Right lobe of liver (tissue), 6 donors: ENCODE results near the gene NTM. TPM values are rescaled to one million over a fixed set of nuclear protein-coding genes. Genes with fewer than 3 reads are reported as not detected.

ENCODE experiments used
- ATAC-seq, 4 donors: fragments of 200-7000 bp; cut with Tn5 transposase; one replicate each; pipeline ENCODE4 v1.9.1; 2020; ENCODE audit warnings: mild to moderate bottlenecking in 4 of 4, moderate library complexity in 4 of 4
- DNase-seq, 3 donors: peaks; one replicate each; pipeline ENCODE4 v3.0.0-alpha.2; 2020
- H3K27ac ChIP-seq, 3 donors: fragments of 200-600 bp; one replicate each; pipeline ENCODE4 v1.8.0; 2022
- H3K27me3 ChIP-seq, 2 donors: fragments of 200-600 bp; one replicate each; pipeline ENCODE4 v1.8.0; 2022
- H3K36me3 ChIP-seq, 4 donors: fragments of 200-600 bp; sonication (generic) in 1 of 4; one replicate each; pipeline versions ENCODE4 v1.5.1 to v1.8.0; 2017 to 2022; ENCODE audit warnings: control low read depth in 1 of 4
- H3K4me1 ChIP-seq, 4 donors: fragments of 200-600 bp; sonication (generic) in 1 of 4; one replicate each; pipeline versions ENCODE4 v1.5.1 to v1.8.0; 2017 to 2022; ENCODE audit warnings: control low read depth in 1 of 4
- H3K4me3 ChIP-seq, 3 donors: fragments of 200-600 bp; one replicate each; pipeline ENCODE4 v1.8.0; 2022
- H3K9me3 ChIP-seq, 4 donors: fragments of 200-600 bp; sonication (generic) in 1 of 4; one replicate each; pipeline versions ENCODE4 v1.5.1 to v1.8.0; 2017 to 2022; ENCODE audit warnings: control low read depth in 1 of 4
- CTCF ChIP-seq, 4 donors: fragments of 200-600 bp in 3 of 4; fragments of 450-650 bp in 1 of 4; IDR thresholded peaks; one replicate each; pipeline versions ENCODE4 v1.5.1 to v1.8.0; 2016 to 2022; ENCODE audit warnings: antibody characterized with exemption in 4 of 4, mild to moderate bottlenecking in 2 of 4
- POLR2A ChIP-seq: fragments of 450-650 bp; IDR thresholded peaks from one replicate; pipeline ENCODE4 v1.6.1; 2017; ENCODE audit warnings: antibody characterized with exemption, mild to moderate bottlenecking
- WGBS: methylation state at CpG from one replicate; pipeline ENCODE4 v1.1.6; 2018; ENCODE audit warnings: low coverage, low lambda C conversion rate; ENCODE audit not compliant: insufficient coverage; ENCODE audit errors: missing lambda C conversion rate; 5-methylcytosine and 5-hydroxymethylcytosine counted together
- intact Hi-C, 2 donors: fragments of 100-400 bp; cut with DNase I; formaldehyde crosslinking; loops; one replicate each; pipeline versions ENCODE4 v1.11.2 to v1.14.1; 2022
- total RNA-seq, 6 experiments: library from RNA; depleted of rRNA in 2 of 6; stranded (reverse); fragments of >200 nt in 2 of 6; fragmentation: NEBNext Ultra II Directional in 3 of 6; extraction: Animal tissue kit (Norgen Biotek cat#: 25700) in 3 of 6; gene quantifications; one replicate each; pipeline versions ENCODE4 v1.1.0 to v1.2.4, GENCODE V29; 2016 to 2023
- donor health status: DM: no; HTN: yes; CAD: no.
- donor health status: DM: no; HTN: no; CAD: no.
- donor health status: DM: no; HTN: no; CAD: no.
- donor health status: DM: no; HTN: yes; CAD: no.
- donor health status: DM: no; HTN: yes; CAD: no.

NTM gene
- total RNA-seq, 6 experiments from 2014 or later: 0.35 TPM; not detected in 5

GRCh38 chr11:131568318-131568717, 197.9 kb downstream of the NTM start:
- WGBS: 44% methylated on average over 1 of the region's 1 CpG
- Histone ChIP-seq H3K27ac (no peak overlapping the region), H3K4me3 (no peak overlapping the region), H3K9me3 (no peaks in the 10 kb centered on the region), H3K4me1 (no peaks in the 10 kb centered on the region), H3K36me3 (no peaks in the 10 kb centered on the region), H3K27me3 (no peaks in the 10 kb centered on the region)
- DNase-seq (no peak), ATAC-seq (no peak)
- TF ChIP-seq CTCF (IDR thresholded peaks at IDR 0.05) (no peak), POLR2A (no peak)
- intact Hi-C loops: no loop called here

DNA sequence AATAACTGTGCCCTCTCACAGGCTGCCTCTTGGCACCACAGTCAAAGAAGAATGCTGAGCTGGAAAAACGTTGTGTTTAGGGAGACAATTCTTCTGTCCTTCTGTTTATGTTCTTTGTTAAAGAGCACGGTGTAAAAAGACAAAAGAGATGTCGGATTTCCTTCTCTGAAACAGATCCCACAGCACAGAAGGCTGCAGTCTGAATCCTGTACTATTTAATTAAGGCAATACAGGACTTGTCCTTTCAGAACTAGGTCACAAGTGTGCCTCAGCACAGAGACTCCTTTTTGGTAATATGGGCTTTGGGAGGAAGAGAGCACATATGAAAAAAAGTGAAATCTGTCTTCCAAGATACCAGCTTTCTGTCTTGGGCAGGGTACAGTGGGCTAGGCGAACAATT, 201.2 kb downstream of the NTM start:
- WGBS: 30% methylated on average over 4 of the region's 4 CpGs
- Histone ChIP-seq H3K9me3 (no peaks in the 10 kb centered on the region), H3K4me1 (no peaks in the 10 kb centered on the region), H3K27ac (no peak overlapping the region), H3K36me3 (no peaks in the 10 kb centered on the region), H3K4me3 (no peak overlapping the region), H3K27me3 (no peaks in the 10 kb centered on the region)
- no peak for TF ChIP-seq POLR2A
- TF ChIP-seq CTCF (IDR thresholded peaks at IDR 0.05): no peak
- intact Hi-C loops: no loop called here
- ATAC-seq (no peak), DNase-seq (no peak)

GRCh38 chr11:131572423-131572822, 202.0 kb downstream of the NTM start:
- Histone ChIP-seq H3K9me3 (no peaks in the 10 kb centered on the region), H3K27ac (no peak overlapping the region), H3K27me3 (no peaks in the 10 kb centered on the region), H3K4me1 (no peaks in the 10 kb centered on the region), H3K4me3 (no peak overlapping the region), H3K36me3 (no peaks in the 10 kb centered on the region)
- no peak for DNase-seq
- 85% methylated on average over 6 of the region's 7 CpGs for WGBS
- ATAC-seq: no peak
- no peak for TF ChIP-seq POLR2A
- no peak for TF ChIP-seq CTCF (IDR thresholded peaks at IDR 0.05)
- intact Hi-C loops: no loop called here

- DNase-seq (no peak), ATAC-seq (peak in 3 of 4 donors; percentile 25 to 46 (median 29))
- H3K27me3 ChIP-seq: no peaks in the 10 kb centered on the region
- 25% methylated on average over 4 of the region's 7 CpGs for WGBS
- H3K4me1 ChIP-seq: no peaks in the 10 kb centered on the region
- H3K9me3 ChIP-seq: no peaks in the 10 kb centered on the region
- no peak overlapping the region for H3K27ac ChIP-seq
- no peak overlapping the region for H3K4me3 ChIP-seq
- TF ChIP-seq POLR2A (no peak), CTCF (IDR thresholded peaks at IDR 0.05) (peak in 2 of 4 donors; percentile 24 to 28)
- intact Hi-C loops: no loop called here
- H3K36me3 ChIP-seq: no peaks in the 10 kb centered on the region
Measured at GRCh38 chr11:131579932-131580387, 209.5 kb downstream of the NTM start.

DNA sequence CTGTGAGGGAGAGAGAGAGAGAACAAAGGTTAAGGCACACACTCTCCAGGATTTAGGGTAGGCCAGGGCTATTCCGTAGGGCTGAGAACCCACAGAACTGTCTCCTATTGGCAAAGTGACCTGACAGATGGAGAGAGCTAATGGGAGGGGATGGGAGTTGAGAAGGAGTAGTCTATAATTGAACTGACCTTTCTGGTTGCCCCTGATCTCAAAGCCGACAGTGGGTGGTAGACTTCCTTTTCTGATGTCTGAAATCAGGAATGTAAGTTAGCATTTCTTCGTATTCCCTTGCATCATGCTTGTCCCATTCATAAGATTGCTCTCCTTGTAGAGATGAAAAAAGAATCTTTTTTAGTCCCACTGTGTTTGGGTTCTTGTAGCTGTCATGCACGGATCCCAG, 210.1 kb downstream of the NTM start:
- TF ChIP-seq POLR2A (no peak), CTCF (IDR thresholded peaks at IDR 0.05) (no peak)
- WGBS: 52% methylated on average over 4 of the region's 4 CpGs
- Histone ChIP-seq H3K36me3 (no peaks in the 10 kb centered on the region), H3K4me1 (no peaks in the 10 kb centered on the region), H3K4me3 (no peak overlapping the region), H3K27ac (no peak overlapping the region), H3K9me3 (no peaks in the 10 kb centered on the region), H3K27me3 (no peaks in the 10 kb centered on the region)
- no peak for DNase-seq
- no peak for ATAC-seq
- intact Hi-C loops: no loop called here
